DMS114 treated with DMSO at 0.1 percent for 48 hours (cell line): ENCODE measurements around the gene CMKLR1.

ENCODE experiments used
- DNase-seq: peaks from one replicate; lab custom pipeline; 2025; ENCODE audit not compliant: unreplicated experiment; lab: John Stamatoyannopoulos, UW

CMKLR1 gene

DNA sequence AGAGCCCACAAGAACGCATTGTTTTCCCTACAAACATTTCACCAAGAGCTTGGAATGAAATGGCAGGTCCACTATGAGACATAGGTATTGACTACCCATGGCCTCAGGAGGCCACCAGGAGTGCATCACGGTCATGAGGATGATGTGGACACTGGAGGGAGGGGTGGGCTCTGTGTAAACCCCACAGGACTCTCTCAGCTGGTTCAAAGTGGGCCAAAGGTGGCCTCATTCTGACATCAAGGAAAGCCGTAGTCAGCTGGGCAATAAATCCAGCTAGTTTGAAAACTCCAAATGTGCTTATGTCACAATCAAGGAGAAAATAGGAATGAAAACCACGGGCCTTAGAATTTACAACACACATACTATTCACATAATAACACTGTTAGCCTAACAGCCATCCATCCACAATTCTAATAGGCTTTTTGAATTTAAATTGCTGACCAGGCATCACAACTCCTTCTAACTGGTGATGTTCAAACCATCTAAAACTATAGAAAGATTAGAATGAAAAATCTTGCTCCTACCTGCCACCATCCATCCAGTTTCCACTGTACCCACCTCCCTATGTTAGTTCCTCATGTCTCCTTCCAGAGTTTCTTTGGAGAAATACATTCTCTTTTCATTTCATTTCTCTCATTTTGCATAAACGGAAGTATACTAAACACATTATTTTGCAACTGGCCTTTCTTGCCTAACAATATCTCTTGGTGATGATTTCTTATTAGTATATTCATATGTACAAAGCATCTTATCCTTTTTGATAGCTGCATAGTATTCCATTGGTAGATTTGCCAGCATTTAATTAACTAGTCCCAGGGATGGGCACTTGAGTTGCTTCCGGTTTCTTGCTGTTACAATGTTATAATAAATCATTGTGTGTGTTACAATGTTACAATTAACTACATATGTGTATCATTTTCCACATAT lies 21.5 kb downstream of the CMKLR1 start:
- no peak for DNase-seq

DNA sequence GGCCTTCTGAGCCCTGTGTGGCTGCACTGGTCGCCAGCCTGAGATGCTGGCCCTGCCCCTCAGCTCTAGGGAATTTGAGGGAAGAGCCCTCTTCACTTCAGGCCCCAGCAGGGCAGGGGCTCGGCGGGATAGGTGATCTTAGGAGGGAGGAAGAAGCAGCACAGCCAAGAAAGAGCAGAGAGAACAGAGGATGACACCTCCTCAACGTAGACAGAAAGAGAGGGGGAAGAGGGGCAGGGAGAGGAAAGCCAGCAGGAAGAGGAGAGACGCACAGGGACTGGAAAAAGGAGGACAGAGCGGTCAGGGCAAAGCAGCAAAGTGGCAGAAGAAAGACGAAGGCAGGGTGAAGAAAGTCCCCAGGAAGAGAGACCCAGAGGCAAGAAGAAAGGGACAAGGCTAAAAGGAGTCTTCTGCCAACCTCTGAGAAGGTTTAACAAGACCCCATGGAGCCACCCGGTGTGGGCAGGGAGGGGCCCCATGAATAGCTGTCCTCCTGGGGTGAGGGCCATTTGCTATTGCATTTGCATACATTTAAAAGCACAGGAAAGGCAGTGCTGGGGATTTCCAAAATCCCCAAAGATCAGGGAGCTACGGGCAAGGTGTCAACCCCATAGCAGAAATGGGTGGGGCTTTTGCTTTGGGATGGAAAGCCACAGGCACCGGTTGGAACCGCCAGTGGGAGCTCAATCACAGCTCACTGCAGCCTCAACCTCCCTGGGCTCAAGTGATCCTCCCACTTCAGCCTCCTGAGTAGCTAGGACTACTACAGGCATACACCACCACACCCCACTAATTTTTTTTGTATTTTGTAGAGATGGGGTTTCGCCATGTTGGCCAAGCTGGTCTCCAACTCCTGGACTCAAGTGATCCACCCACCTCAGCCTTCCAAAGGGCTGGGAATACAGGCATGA lies 22.7 kb downstream of the CMKLR1 start:
- DNase-seq = no peak

DNA sequence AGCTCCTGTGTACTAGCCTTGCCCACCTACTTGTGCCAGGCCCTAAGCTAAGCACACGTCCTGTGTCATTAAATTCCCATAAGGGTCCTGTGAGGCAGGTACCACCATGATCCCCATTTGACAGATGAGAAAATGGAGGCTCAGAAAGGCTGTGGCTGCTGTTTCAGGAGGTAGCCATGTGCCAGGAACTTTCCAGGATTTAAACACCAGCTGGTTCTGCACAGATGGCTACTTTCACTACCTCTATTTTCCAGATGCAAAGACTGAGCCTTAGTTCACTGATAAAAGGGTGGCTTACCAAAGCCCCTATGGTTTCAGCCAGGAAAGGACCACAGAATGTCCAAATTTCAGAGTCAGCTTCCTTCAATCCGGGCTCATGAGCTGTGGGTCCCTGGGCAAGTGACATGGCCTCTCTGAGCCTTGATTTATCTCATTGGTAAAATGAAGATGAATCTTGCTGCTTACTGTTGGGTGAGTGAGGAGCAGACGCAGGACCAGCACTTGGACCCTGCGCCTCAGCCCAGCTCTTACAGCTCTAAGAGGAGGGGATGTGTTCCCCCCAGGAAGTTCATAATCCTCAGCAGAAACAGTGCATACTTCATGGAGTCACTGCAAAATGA lies 23.5 kb downstream of the CMKLR1 start:
- no peak for DNase-seq

DNA sequence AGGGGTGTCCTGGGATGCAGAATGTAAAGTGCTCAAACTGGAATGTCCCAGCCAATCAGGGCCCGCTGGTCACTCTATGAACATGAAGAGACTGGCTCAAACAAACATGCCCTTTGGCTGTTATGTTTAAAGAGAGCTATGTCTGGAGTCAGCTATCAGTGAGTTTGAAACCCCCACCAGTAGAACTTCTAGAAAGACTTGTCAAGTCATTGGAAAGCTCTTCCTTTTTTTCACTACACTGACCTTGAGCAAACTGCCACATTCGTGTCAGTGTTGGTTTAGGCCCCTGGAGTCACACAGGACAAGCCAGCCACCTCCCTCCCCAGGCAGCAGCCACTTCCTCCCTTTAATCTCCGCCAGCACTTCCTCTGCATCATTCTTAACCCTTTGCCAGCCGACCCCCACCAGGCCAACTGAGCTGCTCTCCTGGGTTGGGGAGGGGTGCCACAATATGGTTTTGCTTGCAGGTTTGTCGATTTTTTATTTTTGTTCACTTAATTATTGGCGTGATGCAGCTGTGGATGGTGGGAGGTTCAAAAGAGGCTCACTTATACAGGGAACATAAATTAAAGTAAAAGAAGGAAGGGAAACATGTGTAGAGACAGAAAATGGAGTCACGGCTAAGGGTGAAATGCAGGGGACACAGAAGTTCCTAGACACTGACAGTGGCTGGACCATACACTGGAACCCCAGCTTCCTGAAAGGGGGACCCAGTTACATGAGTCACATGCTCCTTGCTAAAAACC lies 25.3 kb downstream of the CMKLR1 start:
- no peak for DNase-seq

DNA sequence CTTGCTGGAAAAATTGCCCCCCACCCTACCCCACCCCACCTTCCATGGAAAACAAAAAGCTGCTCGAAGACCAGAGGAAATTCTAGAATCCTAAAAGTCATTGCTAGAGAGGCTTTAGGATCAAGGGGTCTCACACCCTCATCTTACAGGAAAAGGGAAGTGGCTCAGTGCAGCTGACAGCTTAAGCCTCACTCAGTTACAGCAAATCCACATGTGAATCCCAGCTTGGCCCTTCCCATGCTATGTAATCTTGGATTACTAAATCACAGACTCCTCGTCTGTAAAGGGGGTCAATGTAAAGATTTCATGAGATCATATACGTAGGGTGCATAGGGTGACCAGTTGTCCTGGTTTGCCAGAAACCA lies 25.9 kb downstream of the CMKLR1 start:
- DNase-seq = no peak

DNA sequence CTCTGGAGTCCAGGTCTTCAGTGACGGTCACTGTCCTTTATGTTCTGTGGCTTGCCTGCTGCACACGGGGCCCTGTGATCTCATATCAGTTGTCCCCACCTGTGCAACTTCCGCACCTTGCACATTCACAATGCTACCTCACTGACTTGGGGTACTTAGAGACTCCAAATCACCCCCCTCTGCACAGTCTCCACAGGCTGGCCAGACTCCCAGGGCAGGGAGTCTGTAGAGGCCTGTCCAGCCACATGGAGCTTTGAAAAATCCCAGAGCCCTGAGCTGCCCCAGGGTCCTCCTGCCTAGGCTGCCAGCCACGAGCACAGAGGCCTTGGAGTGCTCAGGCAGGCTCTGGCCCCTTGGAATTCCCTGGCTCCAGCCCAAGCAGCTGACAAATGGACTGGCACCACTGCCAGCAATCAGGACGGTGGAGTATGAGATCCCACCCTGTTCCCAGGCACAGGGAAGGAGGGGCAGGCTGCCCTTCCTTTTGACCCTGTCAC lies 26.4 kb downstream of the CMKLR1 start:
- no peak for DNase-seq

DNA sequence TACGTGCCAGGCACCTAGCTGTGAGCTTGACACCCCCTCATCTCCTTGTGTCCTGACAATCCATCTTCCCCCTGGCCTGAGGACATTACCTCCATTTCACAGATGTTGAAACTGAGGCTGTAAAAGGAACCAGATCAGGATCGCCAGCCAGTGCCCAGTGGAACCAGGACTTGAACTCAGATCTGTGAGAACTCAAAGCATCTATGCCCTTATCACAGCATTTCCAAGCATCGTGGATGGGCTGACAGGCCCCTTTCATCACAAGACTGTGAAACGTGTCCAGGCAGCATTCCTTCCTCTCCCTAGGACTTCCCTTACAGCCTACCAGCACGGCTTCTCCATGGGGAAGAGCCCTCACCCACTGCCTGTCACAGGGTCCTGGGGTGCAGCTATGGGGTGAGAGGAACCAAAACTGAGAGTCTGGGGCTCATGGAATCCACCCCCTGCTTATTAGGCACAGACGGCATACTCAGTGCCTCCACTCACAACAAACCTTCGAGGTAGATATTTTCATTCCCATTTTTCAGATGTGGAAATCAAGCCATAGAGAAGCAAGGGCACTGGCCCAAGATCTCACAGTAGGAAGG lies 26.9 kb downstream of the CMKLR1 start:
- DNase-seq = no peak

DNA sequence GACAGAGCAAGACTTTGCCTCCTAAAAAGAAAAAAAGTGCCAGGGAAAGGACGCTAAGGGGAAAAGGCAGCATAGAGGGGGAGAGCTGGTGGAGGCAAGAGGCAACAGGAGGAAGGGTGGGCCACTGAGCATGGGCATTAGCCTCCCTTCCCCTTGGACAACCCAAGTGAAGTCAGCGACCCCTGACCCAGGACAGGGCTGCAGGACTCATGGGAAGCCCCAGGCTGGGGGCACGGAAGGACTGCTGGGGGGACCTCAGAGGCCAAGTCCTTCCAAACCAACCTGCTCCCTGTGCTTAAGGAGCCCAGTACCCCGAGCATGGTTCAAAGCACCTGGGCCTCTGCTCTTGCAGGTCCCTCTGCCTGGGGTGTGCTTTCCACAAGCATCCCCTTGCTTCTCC lies 27.5 kb downstream of the CMKLR1 start:
- no peak for DNase-seq

DNA sequence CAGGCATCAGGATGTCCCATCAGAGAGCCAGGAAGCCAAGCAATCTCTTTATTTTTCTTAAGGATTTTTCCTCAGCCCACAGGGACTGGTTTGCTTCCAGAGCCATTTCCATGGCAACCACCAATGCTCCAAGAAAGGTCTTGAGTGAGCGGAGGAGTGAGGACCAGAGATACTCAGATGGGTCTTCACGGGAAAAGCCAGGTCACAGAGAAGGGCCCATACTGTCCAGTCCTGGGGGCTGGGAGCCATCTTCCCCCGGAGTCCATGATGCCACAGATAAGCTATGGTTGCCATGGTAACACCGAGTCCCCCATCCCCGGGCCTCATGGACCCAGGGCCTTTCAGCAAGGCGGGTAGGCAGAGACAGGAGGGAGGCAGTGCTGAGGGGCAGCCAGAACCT lies 28.6 kb downstream of the CMKLR1 start:
- DNase-seq = no peak

DNA sequence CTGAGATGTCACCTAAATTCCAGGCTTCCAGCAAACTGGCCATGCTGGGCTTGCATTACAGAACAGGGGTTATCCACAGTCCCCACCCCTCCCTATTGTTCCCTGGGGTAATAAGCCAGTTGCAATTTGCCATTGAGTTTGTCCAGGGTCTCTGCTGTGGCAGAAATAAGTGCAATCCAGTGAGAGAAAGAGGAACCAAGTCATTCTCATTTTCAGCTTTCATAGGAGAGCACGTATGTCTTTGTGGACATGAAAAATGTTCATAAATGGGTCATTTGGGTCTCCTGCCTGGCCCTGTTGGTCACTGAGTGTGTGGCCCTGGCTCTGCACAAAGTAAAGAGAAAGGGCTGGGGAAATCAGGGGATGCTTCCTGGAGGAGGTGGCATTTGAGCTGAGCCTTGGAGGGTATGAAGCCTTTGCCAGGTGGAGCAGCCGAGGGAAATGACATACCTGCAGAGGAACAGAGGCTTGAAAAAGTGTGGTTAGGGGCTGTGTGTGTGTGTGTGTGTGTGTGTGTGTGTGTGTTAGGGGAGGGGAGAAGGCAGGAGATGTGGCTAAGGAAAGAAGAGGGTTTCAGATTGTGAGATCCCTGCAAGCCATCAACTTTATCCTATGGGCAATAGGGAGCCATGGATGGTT lies 29.3 kb downstream of the CMKLR1 start:
- no peak for DNase-seq

DNA sequence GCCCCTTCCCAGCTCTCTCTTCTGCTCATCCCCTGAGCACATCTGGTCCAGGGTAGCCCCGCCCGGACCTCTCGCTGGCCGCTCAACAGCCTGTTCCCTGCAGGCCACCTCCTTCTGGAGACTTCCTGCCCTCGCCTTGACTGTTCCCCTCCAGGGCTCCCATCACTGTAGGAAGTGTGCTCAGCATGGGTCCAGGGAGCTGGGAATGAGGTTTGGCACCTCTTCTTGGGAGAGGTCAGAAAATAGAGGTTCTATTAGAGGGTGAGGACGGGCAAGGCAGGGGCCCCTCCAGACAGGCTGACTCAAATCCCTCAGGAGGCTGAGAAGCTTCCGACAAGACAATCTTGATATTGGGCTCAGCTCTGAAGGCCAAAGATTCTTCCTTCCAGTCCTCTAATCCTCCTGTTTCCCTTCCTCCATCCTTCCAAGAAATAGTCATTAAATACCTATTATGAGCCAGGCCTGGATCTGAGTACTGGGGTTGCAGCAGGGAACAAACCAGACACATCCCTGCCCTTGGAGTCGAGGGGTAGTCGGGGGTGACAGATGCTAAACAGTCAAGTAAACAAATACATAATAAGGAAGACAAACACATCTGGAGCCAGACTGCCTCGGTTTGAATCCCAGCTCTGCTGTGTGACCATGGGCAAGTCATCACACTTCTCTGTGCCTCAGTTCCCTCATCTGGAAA lies 30.6 kb downstream of the CMKLR1 start:
- no peak for DNase-seq

DNA sequence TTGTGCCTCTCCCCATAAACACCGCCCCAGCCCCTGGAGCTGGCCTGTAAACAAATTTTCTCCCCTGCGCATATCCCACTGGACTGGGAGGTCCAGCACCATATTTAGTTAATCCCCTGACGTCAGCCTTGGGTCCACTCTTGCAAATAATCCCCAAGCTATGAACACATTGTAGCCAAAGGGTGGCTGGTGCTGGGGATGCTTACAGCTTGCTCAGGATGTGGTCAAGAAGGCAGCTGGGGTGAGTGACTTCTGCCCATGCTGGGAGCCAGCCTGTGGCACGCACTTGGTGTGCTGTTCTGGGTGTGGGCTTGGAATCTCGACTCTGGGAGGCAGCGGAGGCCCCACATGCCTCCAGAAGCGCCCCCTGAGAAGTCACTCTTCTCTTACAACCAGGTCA lies 32.1 kb downstream of the CMKLR1 start:
- no peak for DNase-seq

DNA sequence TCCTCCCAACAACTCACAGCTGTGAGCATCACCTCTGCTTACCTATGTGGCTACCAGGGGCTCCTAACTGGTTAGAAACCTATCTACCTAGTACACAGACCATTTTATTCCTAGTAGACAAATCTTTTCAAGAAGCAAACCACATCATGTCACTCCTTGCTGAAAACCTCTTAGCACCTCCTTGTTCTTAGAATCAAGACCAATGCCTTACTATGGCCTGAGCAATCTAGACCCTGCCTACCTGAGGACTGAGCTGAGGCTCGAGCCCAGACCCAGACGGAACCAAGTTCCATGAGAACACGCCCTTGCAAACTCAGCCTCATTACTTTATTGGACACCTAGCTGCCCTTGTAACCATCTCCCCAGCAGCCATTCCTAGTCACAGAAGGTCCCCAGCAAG lies 32.6 kb downstream of the CMKLR1 start:
- no peak for DNase-seq

DNA sequence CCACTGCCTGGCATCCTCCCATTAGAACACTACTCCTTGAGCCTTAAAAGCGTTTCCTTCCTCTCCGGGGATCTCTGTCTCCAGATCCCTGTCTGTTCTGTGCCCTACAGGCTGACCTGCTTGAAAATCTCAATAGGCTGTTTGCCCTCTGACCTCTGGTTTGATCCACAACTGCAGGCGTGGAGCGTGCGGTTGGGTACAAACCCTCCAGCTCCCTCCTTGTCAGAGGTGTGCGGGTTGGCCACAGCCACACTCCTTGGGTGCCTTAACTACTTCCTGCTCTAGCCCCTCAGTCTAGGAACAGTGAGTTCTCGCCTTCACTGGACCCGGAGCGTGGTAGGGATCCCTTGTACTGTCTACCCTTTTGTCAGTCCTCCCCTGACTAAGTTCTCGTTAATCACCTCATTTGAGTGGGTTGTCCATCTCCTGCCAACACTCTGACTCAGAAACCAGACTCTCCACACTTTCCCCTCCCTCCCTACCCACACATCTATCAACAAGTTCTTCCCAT lies 33.1 kb downstream of the CMKLR1 start:
- no peak for DNase-seq

DNA sequence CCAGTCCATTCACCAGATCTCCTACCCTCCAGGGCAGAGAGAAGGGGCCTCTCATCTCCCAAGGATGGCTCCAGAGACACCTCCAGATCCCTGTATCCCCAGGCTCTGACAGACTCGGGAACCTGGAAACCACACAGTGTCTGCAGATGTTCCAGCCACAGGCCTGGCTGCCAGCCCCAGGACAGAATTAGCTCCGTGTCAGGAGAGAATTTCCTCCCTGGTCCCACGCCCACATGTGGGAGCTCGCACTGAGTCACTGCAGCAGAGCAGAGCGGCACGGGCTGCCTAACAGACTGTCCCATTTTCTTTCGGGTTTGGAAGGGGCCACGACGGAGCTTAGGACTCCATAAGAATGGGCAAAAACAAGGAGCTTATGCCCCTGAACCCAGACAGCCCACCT lies 33.6 kb downstream of the CMKLR1 start:
- DNase-seq = no peak

DNA sequence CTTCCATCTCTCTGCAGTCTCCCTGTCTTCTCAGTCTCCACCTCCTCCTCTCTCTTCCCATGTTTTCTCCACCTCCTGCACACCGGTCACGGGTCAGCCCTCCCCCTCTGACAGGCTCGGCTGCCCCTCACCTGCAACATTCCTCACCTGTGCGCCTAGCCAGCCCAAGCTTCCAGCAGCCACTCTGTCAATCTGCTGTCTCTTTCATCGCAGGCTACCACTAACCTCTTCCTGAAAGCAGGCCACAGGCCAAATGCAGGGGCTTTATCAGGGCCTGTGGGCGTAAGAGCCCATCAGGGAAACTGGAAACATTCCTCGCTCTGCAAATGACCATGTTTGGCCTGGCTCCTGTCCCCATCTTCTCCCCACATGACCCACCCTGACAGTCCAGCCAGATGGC lies 34.5 kb downstream of the CMKLR1 start:
- DNase-seq = no peak

DNA sequence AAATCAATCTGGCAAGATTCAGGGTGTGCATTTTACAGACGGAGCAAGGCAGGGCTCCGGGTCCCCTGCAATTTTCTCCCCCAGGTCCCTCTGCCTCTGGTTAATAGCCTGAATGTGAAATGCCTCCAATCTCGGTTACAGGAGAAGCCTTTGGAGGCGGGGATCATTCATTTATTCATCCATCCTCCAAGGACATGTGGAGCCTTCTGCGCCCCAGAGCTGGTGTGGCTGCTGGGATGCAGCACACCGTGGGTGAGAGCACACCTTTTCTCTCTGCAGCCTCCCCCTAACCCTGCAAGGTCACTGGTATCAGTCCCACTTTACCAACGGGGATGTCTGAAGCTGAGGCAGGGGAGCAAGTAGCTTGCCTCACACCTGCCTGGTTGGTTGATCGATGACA lies 35.4 kb downstream of the CMKLR1 start:
- no peak for DNase-seq

DNA sequence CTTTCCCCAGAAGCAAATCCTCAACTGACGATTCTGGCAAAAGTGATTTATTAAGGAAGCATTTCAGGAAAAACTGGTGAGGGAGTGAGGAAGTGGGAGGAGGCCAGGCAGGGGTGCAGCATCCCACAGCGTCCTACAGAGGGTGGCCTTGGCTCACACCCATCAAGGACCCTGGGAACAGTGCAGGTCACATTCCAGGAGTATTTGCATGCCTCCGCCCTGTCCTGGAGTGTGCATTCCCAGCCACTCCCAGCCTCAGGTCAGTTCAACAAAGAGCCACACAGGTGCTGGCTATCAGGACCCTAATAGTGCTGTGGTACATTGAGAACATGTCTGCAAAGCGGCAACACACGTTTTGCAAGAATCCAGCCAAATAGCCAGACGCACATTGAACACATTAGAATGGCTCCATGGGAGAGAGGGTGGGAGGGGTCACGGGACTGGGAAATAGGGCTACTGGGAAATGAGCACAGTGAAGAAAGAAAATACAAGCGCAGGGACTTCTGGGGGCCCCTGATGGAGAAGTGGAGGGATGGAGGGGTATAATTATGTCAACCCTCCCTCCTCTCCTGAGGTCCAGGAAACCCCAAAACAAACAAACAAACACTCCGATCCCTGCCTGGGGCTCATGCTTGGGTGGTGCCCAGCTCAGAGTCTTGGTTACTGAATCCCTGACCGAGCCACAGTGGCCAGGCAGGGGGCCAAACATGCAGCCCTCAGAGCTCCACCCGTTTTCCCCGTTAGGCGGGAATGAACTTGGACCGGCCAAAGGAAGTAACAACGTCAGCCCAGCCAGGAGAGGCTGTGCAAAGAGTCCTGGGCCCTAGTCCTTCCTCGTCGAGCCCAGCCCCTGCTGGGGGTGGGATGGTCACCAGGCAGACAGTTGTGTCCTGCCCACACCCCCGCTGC lies 36.5 kb downstream of the CMKLR1 start:
- no peak for DNase-seq
